Testis (tissue), 3 donors: Measurements from ENCODE around the gene ADAMTS14. TPM values are rescaled to one million over a fixed set of nuclear protein-coding genes. Genes with fewer than 3 reads are reported as not detected.

Experiments
- DNase-seq: peaks from one replicate; pipeline ENCODE4 v3.0.0-alpha.2; 2019
- H3K27ac ChIP-seq, 2 donors: fragments of 200-600 bp; sonication (generic); one replicate each; pipeline ENCODE4 v1.5.1; 2019
- H3K27me3 ChIP-seq: fragments of 200-600 bp; sonication (generic); one replicate; pipeline ENCODE4 v1.5.1; 2019
- H3K36me3 ChIP-seq: fragments of 200-600 bp; sonication (generic); one replicate; pipeline ENCODE4 v1.5.1; 2017; ENCODE audit warnings: low read depth; ENCODE audit errors: missing control alignments
- H3K4me1 ChIP-seq: fragments of 200-600 bp; sonication (generic); one replicate; pipeline ENCODE4 v1.5.1; 2019
- H3K4me3 ChIP-seq, 2 donors: fragments of 200-600 bp; sonication (generic); one replicate each; pipeline ENCODE4 v1.5.1; 2017 to 2019
- H3K9me3 ChIP-seq: fragments of 200-600 bp; sonication (generic); one replicate; pipeline ENCODE4 v1.5.1; 2017
- CTCF ChIP-seq, 3 experiments: fragments of 450-650 bp in 2 of 3; fragments of 200-600 bp in 1 of 3; sonication (generic) in 1 of 3; IDR thresholded peaks; one replicate each; pipeline ENCODE4 v1.5.1; 2016 to 2019; ENCODE audit warnings: antibody characterized with exemption in 3 of 3, mild to moderate bottlenecking in 2 of 3, moderate library complexity in 1 of 3
- POLR2A ChIP-seq: fragments of 450-650 bp; IDR thresholded peaks from one replicate; pipeline ENCODE4 v1.6.1; 2017; ENCODE audit warnings: antibody characterized with exemption, mild to moderate bottlenecking, moderate library complexity
- WGBS, 2 donors: methylation state at CpG; one replicate each; pipeline ENCODE4 v1.1.5; 2018; 5-methylcytosine and 5-hydroxymethylcytosine counted together
- intact Hi-C: fragments of 100-400 bp; cut with DNase I; formaldehyde crosslinking; loops from one replicate; pipeline ENCODE4 v1.15.1; 2023; ENCODE audit warnings: low total_unique reads
- polyA plus RNA-seq: library from polyadenylated mRNA; stranded (reverse); fragments of 350-450 nt; fragmentation: Illumina TruSeq; extraction: RNeasy Lipid Tissue Mini Kit (QIAGEN cat#74804); gene quantifications from one replicate; pipeline ENCODE4 v1.2.3, GENCODE V29; 2014; ENCODE audit warnings: low read depth, low replicate concordance; ENCODE audit not compliant: insufficient read depth
- total RNA-seq, 2 donors: library from RNA; depleted of rRNA; stranded (reverse); fragments of >200 nt; gene quantifications; one replicate each; pipeline ENCODE4 v1.2.3, GENCODE V29; 2016

ADAMTS14 gene
- total and polyA plus RNA-seq, 3 donors from 2014 or later = 0.63 to 0.93 (median 0.90) TPM

- DNase-seq = no peak
- TF ChIP-seq CTCF (IDR thresholded peaks at IDR 0.05) (peak in 1 of 3 experiments; percentile 12), POLR2A (no peak)
These were observed 65.9 kb downstream of the ADAMTS14 start for GRCh38 chr10:70738006-70738760.

GRCh38 chr10:70738761-70739121 lies 66.4 kb downstream of the ADAMTS14 start:
- DNase-seq = no peak
- Histone ChIP-seq H3K4me3 (no peak overlapping the region), H3K27me3 (no peaks in the 10 kb centered on the region), H3K9me3 (no peaks in the 10 kb centered on the region), H3K36me3 (no peaks in the 10 kb centered on the region), H3K4me1 (no peaks in the 10 kb centered on the region), H3K27ac (no peak overlapping the region)
- intact Hi-C loops = no loop called here
- 66 to 73% methylated on average over 12 of the region's 12 CpGs for WGBS, 2 donors
- TF ChIP-seq CTCF (IDR thresholded peaks at IDR 0.05) = no peak
- TF ChIP-seq POLR2A = no peak

More at GRCh38 chr10:70738006-70738760, 65.9 kb downstream of the ADAMTS14 start:
- intact Hi-C loops = no loop called here
- Histone ChIP-seq H3K27me3 (no peaks in the 10 kb centered on the region), H3K36me3 (no peaks in the 10 kb centered on the region), H3K4me3 (no peak overlapping the region), H3K9me3 (no peaks in the 10 kb centered on the region), H3K27ac (no peak overlapping the region), H3K4me1 (no peaks in the 10 kb centered on the region)
- 53 to 60% methylated on average over 3 of the region's 3 CpGs for WGBS, 2 donors

GRCh38 chr10:70740406-70741288 lies 68.3 kb downstream of the ADAMTS14 start:
- Histone ChIP-seq H3K36me3 (no peaks in the 10 kb centered on the region), H3K27ac (no peak overlapping the region), H3K4me1 (no peaks in the 10 kb centered on the region), H3K27me3 (no peaks in the 10 kb centered on the region), H3K9me3 (no peaks in the 10 kb centered on the region), H3K4me3 (no peak overlapping the region)
- TF ChIP-seq CTCF (IDR thresholded peaks at IDR 0.05) (no peak), POLR2A (no peak)
- 89 to 92% methylated on average over 11 to 12 of the region's 12 CpGs for WGBS, 2 donors
- intact Hi-C loops = no loop called here
- no peak for DNase-seq

GRCh38 chr10:70742537-70743429 lies 70.5 kb downstream of the ADAMTS14 start:
- TF ChIP-seq POLR2A (no peak), CTCF (IDR thresholded peaks at IDR 0.05) (no peak)
- Histone ChIP-seq H3K4me1 (no peaks in the 10 kb centered on the region), H3K27ac (no peak overlapping the region), H3K9me3 (no peaks in the 10 kb centered on the region), H3K27me3 (no peaks in the 10 kb centered on the region), H3K4me3 (no peak overlapping the region), H3K36me3 (no peaks in the 10 kb centered on the region)
- WGBS, 2 donors = 48 to 50% methylated on average over 8 of the region's 8 CpGs
- no peak for DNase-seq
- intact Hi-C loops = no loop called here
